Activated CD8-positive, alpha-beta memory T cell treated with anti-CD3 and anti-CD28 coated beads for 48 hours (primary cell): ENCODE measurements around the gene YPEL3.

Experiments used
- DNase-seq, 3 experiments: peaks; one replicate each; pipeline ENCODE4 v3.0.0-alpha.2; 2020; ENCODE audit warnings: low read depth in 2 of 3, low spot score in 2 of 3

The YPEL3 gene

DNA sequence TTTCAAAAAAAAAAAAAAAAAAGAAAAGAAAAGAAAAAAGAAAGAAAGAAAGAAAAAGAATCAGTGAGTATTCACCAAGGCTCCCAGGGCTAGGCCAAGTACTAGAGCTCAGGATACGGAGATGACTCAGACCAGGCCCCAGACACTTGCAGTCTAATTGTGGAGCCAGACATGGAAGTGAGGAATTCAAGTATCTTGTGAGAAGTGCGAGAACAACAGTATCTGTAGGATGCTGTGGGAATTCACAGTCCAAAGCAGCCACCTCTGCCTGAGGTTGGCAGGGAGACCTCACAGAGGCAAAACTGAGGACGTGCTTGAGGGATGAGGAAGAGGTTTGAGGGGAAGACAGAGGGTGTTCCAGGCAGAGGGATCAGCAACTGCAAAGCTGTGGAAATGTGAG, 44.5 kb downstream of the YPEL3 start:
- no peak for DNase-seq

GRCh38 chr16:30049871-30050270, 46.1 kb downstream of the YPEL3 start:
- DNase-seq, result no peak

DNA sequence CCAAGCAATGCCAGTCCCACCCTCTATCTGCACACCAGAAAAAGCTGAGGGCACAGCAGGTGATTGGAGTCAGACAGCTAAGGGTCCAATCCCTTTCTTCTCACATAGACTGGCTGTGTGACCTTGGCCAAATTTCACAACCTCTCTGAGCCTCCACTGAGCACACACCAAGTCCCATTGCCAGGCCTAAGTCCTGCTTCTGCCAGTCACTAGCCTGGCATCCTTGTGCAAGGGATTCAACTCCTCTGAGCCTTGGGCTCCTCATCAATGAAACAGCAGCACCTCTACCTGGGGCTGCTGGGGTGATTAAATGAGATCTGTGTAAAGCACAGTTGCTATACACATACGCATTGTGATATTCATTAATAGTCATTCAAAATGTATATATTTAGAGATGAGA, 49.4 kb downstream of the YPEL3 start:
- no peak for DNase-seq

GRCh38 chr16:30046178-30046577, 49.8 kb downstream of the YPEL3 start:
- no peak for DNase-seq
